HEK293T (cell line): Measurements from ENCODE around the gene GPC1.

ENCODE experiments used
- CTCF ChIA-PET: fragments of 350-600 bp; formaldehyde crosslinking; extraction: SDS; loops from one replicate; lab custom pipeline; 2021; ENCODE audit warnings: antibody characterized with exemption, inconsistent platforms; lab: Yijun Ruan, JAX
- POLR2A ChIA-PET: fragments of 350-600 bp; formaldehyde crosslinking; extraction: SDS; loops from one replicate; lab custom pipeline; 2020; ENCODE audit warnings: antibody characterized with exemption, inconsistent platforms; lab: Yijun Ruan, JAX
- DNase-seq: peaks from one replicate; pipeline ENCODE4 v3.0.0; 2012; ENCODE audit warnings: mixed read lengths; ENCODE audit errors: extremely low spot score
- ARNT ChIP-seq: fragments of 450-650 bp; IDR thresholded peaks from 2 replicates; pipeline ENCODE4 v1.6.1; 2017; ENCODE audit warnings: mild to moderate bottlenecking
- BHLHE40 ChIP-seq: fragments of 450-650 bp; IDR thresholded peaks from 2 replicates; pipeline ENCODE4 v1.6.1; 2016; ENCODE audit warnings: mild to moderate bottlenecking, moderate library complexity, borderline replicate concordance
- CTBP1 ChIP-seq: fragments of 450-650 bp; IDR thresholded peaks from 2 replicates; pipeline ENCODE4 v1.6.1; 2016; ENCODE audit warnings: borderline replicate concordance
- ELF4 ChIP-seq: fragments of 450-650 bp; IDR thresholded peaks from 2 replicates; pipeline ENCODE4 v1.6.1; 2017; ENCODE audit warnings: antibody characterized with exemption
- FOXA1 ChIP-seq: fragments of 450-650 bp; IDR thresholded peaks from 2 replicates; pipeline ENCODE4 v1.6.1; 2016; ENCODE audit warnings: mild to moderate bottlenecking
- FOXK2 ChIP-seq: fragments of 450-650 bp; IDR thresholded peaks from 2 replicates; pipeline ENCODE4 v1.6.1; 2016; ENCODE audit warnings: mild to moderate bottlenecking
- FOXM1 ChIP-seq: fragments of 450-650 bp; IDR thresholded peaks from 2 replicates; pipeline ENCODE4 v1.6.1; 2017; ENCODE audit warnings: mild to moderate bottlenecking, borderline replicate concordance
- HDGF ChIP-seq: fragments of 450-650 bp; IDR thresholded peaks from 2 replicates; pipeline ENCODE4 v1.6.1; 2017; ENCODE audit warnings: antibody characterized with exemption, borderline replicate concordance
- L3MBTL2 ChIP-seq: fragments of 450-650 bp; conservative IDR thresholded peaks from 2 replicates; pipeline ENCODE4 v1.6.1; 2016; ENCODE audit warnings: mild to moderate bottlenecking
- LEF1 ChIP-seq: fragments of 450-650 bp; IDR thresholded peaks from 2 replicates; pipeline ENCODE4 v1.6.1; 2017; ENCODE audit warnings: mild to moderate bottlenecking, borderline replicate concordance
- NFRKB ChIP-seq: fragments of 450-650 bp; IDR thresholded peaks from 2 replicates; pipeline ENCODE4 v1.6.1; 2016; ENCODE audit warnings: mild to moderate bottlenecking, moderate library complexity
- PKNOX1 ChIP-seq: fragments of 450-650 bp; IDR thresholded peaks from 2 replicates; pipeline ENCODE4 v1.6.1; 2016
- SP1 ChIP-seq: fragments of 450-650 bp; IDR thresholded peaks from 2 replicates; pipeline ENCODE4 v1.6.1; 2017
- SUZ12 ChIP-seq: fragments of 450-650 bp; IDR thresholded peaks from 2 replicates; pipeline ENCODE4 v1.6.1; 2016; ENCODE audit warnings: mild to moderate bottlenecking
- TARDBP ChIP-seq: fragments of 450-650 bp; IDR thresholded peaks from 2 replicates; pipeline ENCODE4 v1.6.1; 2016
- ZNF384 ChIP-seq: fragments of 450-650 bp; IDR thresholded peaks from 2 replicates; pipeline ENCODE4 v1.6.1; 2016

Gene GPC1

GRCh38 chr2:240503848-240504247 lies 68.4 kb downstream of the GPC1 start:
- ChIA-PET POLR2A (no interaction called here), CTCF (no interaction called here)
- no peak for DNase-seq
- TF ChIP-seq ZNF384: no peak
- no peak for TF ChIP-seq PKNOX1
- TF ChIP-seq BHLHE40: no peak
- TF ChIP-seq FOXA1: no peak
- no peak for TF ChIP-seq ARNT
- no peak for TF ChIP-seq HDGF

- DNase-seq: no peak
- CTCF ChIA-PET: no interaction called here
- POLR2A ChIA-PET: no interaction called here
- no peak for TF ChIP-seq ARNT
- TF ChIP-seq ZNF384: no peak
- TF ChIP-seq TARDBP: no peak
- TF ChIP-seq PKNOX1: no peak
- TF ChIP-seq NFRKB: no peak
- TF ChIP-seq CTBP1: no peak
- no peak for TF ChIP-seq SUZ12
These were observed 70.4 kb downstream of the GPC1 start for GRCh38 chr2:240505910-240506309.

- POLR2A ChIA-PET: no interaction called here
- CTCF ChIA-PET: no interaction called here
- DNase-seq: no peak
- TF ChIP-seq HDGF (no peak), ZNF384 (no peak), LEF1 (no peak), NFRKB (no peak), SP1 (no peak), L3MBTL2 (no peak), ARNT (no peak), PKNOX1 (no peak), FOXK2 (no peak), BHLHE40 (no peak), SUZ12 (no peak), FOXM1 (no peak), FOXA1 (no peak), TARDBP (no peak), CTBP1 (no peak), ELF4 (no peak)
These were observed 71.1 kb downstream of the GPC1 start for GRCh38 chr2:240506406-240507059.

GRCh38 chr2:240507060-240507777 lies 71.8 kb downstream of the GPC1 start:
- POLR2A ChIA-PET: no interaction called here

GRCh38 chr2:240507778-240508251 lies 72.4 kb downstream of the GPC1 start:
- TF ChIP-seq PKNOX1 (no peak), FOXM1 (no peak), SUZ12 (no peak), SP1 (no peak), FOXK2 (no peak), ARNT (no peak)
- ChIA-PET POLR2A (no interaction called here), CTCF (interaction anchor here (0.5 kb wide), 1 partner anchor 235 kb away, joined by 3 read pairs; no protein-coding TSS in a partner anchor)
- DNase-seq: no peak

More at GRCh38 chr2:240507060-240507777, 71.8 kb downstream of the GPC1 start:
- DNase-seq: no peak
- CTCF ChIA-PET: no interaction called here
- TF ChIP-seq L3MBTL2 (no peak), SP1 (no peak), PKNOX1 (no peak), FOXM1 (no peak), SUZ12 (no peak), TARDBP (no peak), BHLHE40 (no peak), ARNT (no peak), FOXA1 (no peak)
